Aorta (tissue), 5 donors: ENCODE measurements around the gene CGNL1. TPM values are rescaled to one million over a fixed set of nuclear protein-coding genes. Genes with fewer than 3 reads are reported as not detected.

Source experiments
- ATAC-seq: fragments of 200-7000 bp; cut with Tn5 transposase; one replicate; pipeline ENCODE4 v1.9.1; 2022; ENCODE audit warnings: moderate library complexity; ENCODE audit not compliant: low FRiP score
- DNase-seq, 2 donors: peaks; one replicate each; pipeline ENCODE4 v3.0.0-alpha.2; 2020
- H3K27ac ChIP-seq, 2 donors: one replicate each; pipeline ENCODE4 v1.5.1; 2013; ENCODE audit warnings: low read length in 2 of 2, mild to moderate bottlenecking in 2 of 2, moderate library complexity in 2 of 2, control low read depth in 1 of 2, inconsistent platforms in 1 of 2, low read depth in 1 of 2
- H3K27me3 ChIP-seq, 2 donors: one replicate each; pipeline ENCODE4 v1.6.1; 2013; ENCODE audit warnings: control low read depth in 1 of 2, low read length in 1 of 2, mild to moderate bottlenecking in 1 of 2, moderate library complexity in 1 of 2; ENCODE audit not compliant: insufficient read depth in 2 of 2, control insufficient read depth in 1 of 2
- H3K36me3 ChIP-seq, 2 donors: one replicate each; pipeline ENCODE4 v1.6.1; 2013; ENCODE audit warnings: control low read depth in 1 of 2, low read length in 1 of 2, mild to moderate bottlenecking in 1 of 2; ENCODE audit not compliant: insufficient read depth in 2 of 2, control insufficient read depth in 1 of 2
- H3K4me1 ChIP-seq, 2 donors: one replicate each; pipeline ENCODE4 v1.6.1; 2013; ENCODE audit warnings: low read length in 2 of 2, control low read depth in 1 of 2, mild to moderate bottlenecking in 1 of 2, moderate library complexity in 1 of 2; ENCODE audit not compliant: insufficient read depth in 2 of 2, control insufficient read depth in 1 of 2
- H3K4me3 ChIP-seq, 2 donors: one replicate each; pipeline ENCODE4 v1.5.1; 2013; ENCODE audit warnings: low read length in 2 of 2, control low read depth in 1 of 2, mild to moderate bottlenecking in 1 of 2
- H3K9me3 ChIP-seq: one replicate; pipeline ENCODE4 v1.6.1; 2013; ENCODE audit warnings: mild to moderate bottlenecking, low read length; ENCODE audit not compliant: control insufficient read depth
- WGBS, 2 donors: extraction: QIAGEN DNeasy Blood & Tissue Kit; methylation state at CpG; one replicate each; pipeline ENCODE4 v1.1.7; 2013; 5-methylcytosine and 5-hydroxymethylcytosine counted together
- intact Hi-C, 2 donors: fragments of 100-400 bp; cut with DNase I; formaldehyde crosslinking; loops; one replicate each; pipeline versions ENCODE4 v1.14.2 to v1.15.0; 2022
- polyA plus RNA-seq, 2 donors: library from polyadenylated mRNA; stranded (reverse); fragments of 200-250 nt; gene quantifications; one replicate each; pipeline ENCODE4 v1.2.3, GENCODE V29; 2013
- total RNA-seq, 2 donors: library from RNA; stranded (reverse); fragmentation: NEBNext Ultra II Directional; extraction: Animal tissue kit (Norgen Biotek cat#: 25700); gene quantifications; one replicate each; pipeline ENCODE4 v1.2.1, GENCODE V29; 2021
- donor health status: healthy with polysubstance abuse.
- donor health status: Bipolar disorder and iron deficiency.
- donor health status: DM: no; HTN: no; CAD: no.
- donor health status: DM: no; HTN: no; CAD: no.
- donor health status: DM: yes; HTN: yes; CAD: no.

CGNL1 gene
- total and polyA plus RNA-seq, 4 donors = 4.1 to 46.3 (median 12.4) TPM

- Histone ChIP-seq H3K27ac (no peak overlapping the region), H3K36me3 (no peaks in the 10 kb centered on the region), H3K4me1 (no peaks in the 10 kb centered on the region), H3K4me3 (no peak overlapping the region), H3K9me3 (no peaks in the 10 kb centered on the region), H3K27me3 (no peaks in the 10 kb centered on the region)
- WGBS, 2 donors = 70 to 75% methylated on average over 6 of the region's 6 CpGs
- ATAC-seq = no peak
- no peak for DNase-seq
- intact Hi-C loops = loop anchor here (10.0 kb wide), 3 partner anchors 185 to 635 kb away; no protein-coding TSS in a partner anchor
Measured at GRCh38 chr15:57549935-57550334, 173.6 kb downstream of the CGNL1 start.

- H3K4me3 ChIP-seq = no peak overlapping the region
- no peak for ATAC-seq
- no peak overlapping the region for H3K27ac ChIP-seq
- intact Hi-C loops = loop anchor here (10.0 kb wide), 2 partner anchors 184 to 634 kb away; no protein-coding TSS in a partner anchor
- H3K36me3 ChIP-seq = no peaks in the 10 kb centered on the region
- H3K27me3 ChIP-seq = no peaks in the 10 kb centered on the region
- no peaks in the 10 kb centered on the region for H3K9me3 ChIP-seq
- H3K4me1 ChIP-seq = no peaks in the 10 kb centered on the region
- DNase-seq = no peak
- WGBS, 2 donors = 37 to 53% methylated on average over 4 of the region's 4 CpGs
Measured at GRCh38 chr15:57550640-57551039, 174.3 kb downstream of the CGNL1 start.

- Histone ChIP-seq H3K4me1 (no peaks in the 10 kb centered on the region), H3K27ac (no peak overlapping the region), H3K36me3 (no peaks in the 10 kb centered on the region), H3K9me3 (no peaks in the 10 kb centered on the region), H3K27me3 (no peaks in the 10 kb centered on the region), H3K4me3 (no peak overlapping the region)
- WGBS, 2 donors = 62 to 70% methylated on average over 16 of the region's 16 CpGs
- ATAC-seq (no peak), DNase-seq (no peak)
- intact Hi-C loops = loop anchor here (10.0 kb wide), 2 partner anchors 183 to 633 kb away; no protein-coding TSS in a partner anchor
Measured at GRCh38 chr15:57551715-57552677, 175.7 kb downstream of the CGNL1 start.

GRCh38 chr15:57552678-57553334 lies 176.5 kb downstream of the CGNL1 start:
- Histone ChIP-seq H3K36me3 (no peaks in the 10 kb centered on the region), H3K27me3 (no peaks in the 10 kb centered on the region), H3K4me3 (no peak overlapping the region), H3K27ac (no peak overlapping the region), H3K4me1 (no peaks in the 10 kb centered on the region), H3K9me3 (no peaks in the 10 kb centered on the region)
- intact Hi-C loops = loop anchor here (10.0 kb wide), 2 partner anchors 182 to 632 kb away; no protein-coding TSS in a partner anchor
- DNase-seq (no peak), ATAC-seq (no peak)
- WGBS, 2 donors = 91% methylated on average over 8 of the region's 8 CpGs

GRCh38 chr15:57553526-57553925 lies 177.2 kb downstream of the CGNL1 start:
- Histone ChIP-seq H3K9me3 (no peaks in the 10 kb centered on the region), H3K4me3 (no peak overlapping the region), H3K4me1 (no peaks in the 10 kb centered on the region), H3K27ac (no peak overlapping the region), H3K27me3 (no peaks in the 10 kb centered on the region), H3K36me3 (no peaks in the 10 kb centered on the region)
- intact Hi-C loops = loop anchor here (10.0 kb wide), 2 partner anchors 181 to 631 kb away; no protein-coding TSS in a partner anchor
- no peak for ATAC-seq
- WGBS, 2 donors = 94 to 95% methylated on average over 5 of the region's 5 CpGs
- no peak for DNase-seq

GRCh38 chr15:57554063-57554811 lies 177.9 kb downstream of the CGNL1 start:
- H3K27me3 ChIP-seq = no peaks in the 10 kb centered on the region

GRCh38 chr15:57554812-57555179 lies 178.5 kb downstream of the CGNL1 start:
- Histone ChIP-seq H3K9me3 (no peaks in the 10 kb centered on the region), H3K27ac (no peak overlapping the region), H3K27me3 (no peaks in the 10 kb centered on the region), H3K4me3 (no peak overlapping the region), H3K4me1 (no peaks in the 10 kb centered on the region), H3K36me3 (no peaks in the 10 kb centered on the region)
- intact Hi-C loops = loop anchor here (10.0 kb wide), 2 partner anchors 180 to 630 kb away; no protein-coding TSS in a partner anchor
- WGBS, 2 donors = 69 to 74% methylated on average over 4 of the region's 4 CpGs
- ATAC-seq (no peak), DNase-seq (no peak)

More at GRCh38 chr15:57554063-57554811, 177.9 kb downstream of the CGNL1 start:
- Histone ChIP-seq H3K4me1 (no peaks in the 10 kb centered on the region), H3K9me3 (no peaks in the 10 kb centered on the region), H3K4me3 (no peak overlapping the region), H3K36me3 (no peaks in the 10 kb centered on the region), H3K27ac (no peak overlapping the region)
- WGBS, 2 donors = 31 to 38% methylated on average over 10 of the region's 10 CpGs
- ATAC-seq (no peak), DNase-seq (no peak)
- intact Hi-C loops = loop anchor here (10.0 kb wide), 2 partner anchors 181 to 631 kb away; no protein-coding TSS in a partner anchor

- no peaks in the 10 kb centered on the region for H3K4me1 ChIP-seq
- WGBS, 2 donors = 79 to 87% methylated on average over 3 of the region's 3 CpGs
- H3K4me3 ChIP-seq = no peak overlapping the region
Measured at GRCh38 chr15:57555270-57555669, 179.0 kb downstream of the CGNL1 start.

More at GRCh38 chr15:57555270-57555669, 179.0 kb downstream of the CGNL1 start:
- H3K36me3 ChIP-seq = no peaks in the 10 kb centered on the region
- no peak overlapping the region for H3K27ac ChIP-seq
- DNase-seq (no peak), ATAC-seq (no peak)
- H3K27me3 ChIP-seq = no peaks in the 10 kb centered on the region
- no peaks in the 10 kb centered on the region for H3K9me3 ChIP-seq
- intact Hi-C loops = loop anchor here (10.0 kb wide), 2 partner anchors 180 to 630 kb away; no protein-coding TSS in a partner anchor
